Measurements from ENCODE around the gene ADGRL3. TPM values are rescaled to one million over a fixed set of nuclear protein-coding genes. Genes with fewer than 3 reads are reported as not detected.

Gene ADGRL3
- total and polyA plus RNA-seq, 7 donors, result 0.06 to 2.8 (median 0.42) TPM

DNA sequence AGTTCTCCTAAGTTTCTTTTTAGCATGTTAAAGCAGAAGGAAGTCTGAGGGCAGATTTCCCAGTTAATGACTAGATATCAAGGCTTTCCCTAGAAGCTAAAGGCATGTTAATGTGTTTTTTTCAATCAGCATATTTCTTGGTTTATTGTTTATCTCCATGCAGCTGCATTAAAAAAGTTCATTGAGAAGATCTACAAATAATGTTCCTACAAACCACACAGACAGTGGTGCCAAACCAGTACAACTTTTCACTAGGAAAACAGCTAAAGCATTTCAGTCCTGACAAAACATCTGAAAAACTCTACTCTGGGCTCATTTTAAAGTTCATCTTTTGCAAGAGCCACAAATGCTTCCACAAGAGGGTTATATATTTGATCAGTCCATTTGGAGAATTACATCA lies 320.0 kb downstream of the ADGRL3 start:
- no peak overlapping the region for H3K27ac ChIP-seq
- intact Hi-C loops (cut with DNase I), result no loop called here
- DNase-seq, result no peak
- no peak for ATAC-seq
- H3K36me3 ChIP-seq (ENCODE audit: insufficient read depth in 1 of 2, low read depth in 1 of 2), result no peaks in the 10 kb centered on the region
- TF ChIP-seq CTCF (IDR thresholded peaks at IDR 0.05), result no peak
- no peak overlapping the region for H3K4me3 ChIP-seq
- H3K27me3 ChIP-seq (ENCODE audit: insufficient read depth in 3 of 3, low read length in 2 of 3), result no peaks in the 10 kb centered on the region
- H3K9me3 ChIP-seq, result no peaks in the 10 kb centered on the region
- no peaks in the 10 kb centered on the region for H3K4me1 ChIP-seq

- intact Hi-C loops (cut with DNase I), result no loop called here
- Histone ChIP-seq H3K36me3 (ENCODE audit: insufficient read depth in 1 of 2, low read depth in 1 of 2) (no peaks in the 10 kb centered on the region), H3K9me3 (no peaks in the 10 kb centered on the region), H3K27me3 (ENCODE audit: insufficient read depth in 3 of 3, low read length in 2 of 3) (no peaks in the 10 kb centered on the region), H3K4me1 (no peaks in the 10 kb centered on the region), H3K4me3 (no peak overlapping the region), H3K27ac (no peak overlapping the region)
- no peak for DNase-seq
- WGBS, 3 donors, result 72 to 85% (median 84%) methylated on average over 1 of the region's 1 CpG
- no peak for TF ChIP-seq CTCF (IDR thresholded peaks at IDR 0.05)
- no peak for ATAC-seq
Measured at GRCh38 chr4:61520681-61521160, 320.6 kb downstream of the ADGRL3 start.

DNA sequence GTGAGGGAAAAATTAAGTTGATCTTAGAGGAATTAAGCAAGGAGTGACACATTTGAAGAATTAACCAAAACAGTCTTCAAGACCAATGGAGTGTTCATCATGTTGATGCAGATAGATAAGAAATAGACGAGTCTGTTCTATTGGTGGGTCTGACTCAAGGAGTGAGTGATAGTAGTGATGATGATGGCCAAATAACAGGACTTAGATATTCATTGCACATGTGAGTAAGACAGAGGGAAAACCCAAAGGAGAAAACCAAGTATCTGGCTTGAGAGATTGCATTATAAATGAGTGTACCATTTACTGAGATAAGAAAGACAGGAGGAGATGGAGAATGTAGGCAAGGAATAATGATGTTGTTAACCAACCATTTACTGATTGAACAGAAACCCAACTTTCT lies 321.3 kb downstream of the ADGRL3 start:
- intact Hi-C loops (cut with DNase I), result no loop called here
- Histone ChIP-seq H3K36me3 (ENCODE audit: insufficient read depth in 1 of 2, low read depth in 1 of 2) (no peaks in the 10 kb centered on the region), H3K4me1 (no peaks in the 10 kb centered on the region), H3K4me3 (no peak overlapping the region), H3K27me3 (ENCODE audit: insufficient read depth in 3 of 3, low read length in 2 of 3) (no peaks in the 10 kb centered on the region), H3K9me3 (no peaks in the 10 kb centered on the region), H3K27ac (no peak overlapping the region)
- 82 to 91% (median 87%) methylated on average over 1 of the region's 1 CpG for WGBS, 3 donors
- TF ChIP-seq CTCF (IDR thresholded peaks at IDR 0.05), result no peak
- DNase-seq, result no peak
- no peak for ATAC-seq

- DNase-seq (no peak), ATAC-seq (no peak)
- no peak for TF ChIP-seq CTCF (IDR thresholded peaks at IDR 0.05)
Measured at GRCh38 chr4:61522312-61522711, 322.2 kb downstream of the ADGRL3 start.

GRCh38 chr4:61527888-61528287 lies 327.8 kb downstream of the ADGRL3 start:
- H3K4me1 ChIP-seq, result no peaks in the 10 kb centered on the region
- DNase-seq (no peak), ATAC-seq (no peak)
- WGBS, 3 donors, result 86 to 87% (median 87%) methylated on average over 4 of the region's 4 CpGs
- no peak overlapping the region for H3K4me3 ChIP-seq
- no peak for TF ChIP-seq CTCF (IDR thresholded peaks at IDR 0.05)
- no peaks in the 10 kb centered on the region for H3K27me3 ChIP-seq (ENCODE audit: insufficient read depth in 3 of 3, low read length in 2 of 3)
- no peaks in the 10 kb centered on the region for H3K36me3 ChIP-seq (ENCODE audit: insufficient read depth in 1 of 2, low read depth in 1 of 2)
- H3K27ac ChIP-seq, result no peak overlapping the region
- intact Hi-C loops (cut with DNase I), result no loop called here
- H3K9me3 ChIP-seq, result no peaks in the 10 kb centered on the region

More at GRCh38 chr4:61522312-61522711, 322.2 kb downstream of the ADGRL3 start:
- Histone ChIP-seq H3K27me3 (ENCODE audit: insufficient read depth in 3 of 3, low read length in 2 of 3) (no peaks in the 10 kb centered on the region), H3K4me3 (no peak overlapping the region), H3K4me1 (no peaks in the 10 kb centered on the region), H3K36me3 (ENCODE audit: insufficient read depth in 1 of 2, low read depth in 1 of 2) (no peaks in the 10 kb centered on the region), H3K27ac (no peak overlapping the region), H3K9me3 (no peaks in the 10 kb centered on the region)
- 87 to 95% (median 91%) methylated on average over 2 of the region's 2 CpGs for WGBS, 3 donors
- intact Hi-C loops (cut with DNase I), result no loop called here

Measured in psoas muscle (tissue), 8 donors.